ENCODE measurements around the gene IPO8. TPM values are rescaled to one million over a fixed set of nuclear protein-coding genes. Genes with fewer than 3 reads are reported as not detected.

The IPO8 gene
- total and polyA plus RNA-seq, 2 donors (not counting 3 experiments of a cell fraction or from before 2014, with no cell fraction given), result 7.2 to 52.5 TPM

GRCh38 chr12:30730011-30730410 lies 34.3 kb upstream of the IPO8 start:
- Histone ChIP-seq H2AFZ (ENCODE audit: low read depth, low read length) (no peak overlapping the region), H3K27me3 (ENCODE audit: control insufficient read depth in 2 of 2, insufficient read depth in 2 of 2, low read length in 2 of 2) (no peaks in the 10 kb centered on the region), H4K20me1 (replicated peaks; ENCODE audit: control insufficient read depth, extremely low read depth, insufficient read depth, low read length) (no peaks in the 10 kb centered on the region), H3K4me2 (ENCODE audit: insufficient read depth, low read length) (no peak overlapping the region), H3K9ac (replicated peaks; ENCODE audit: extremely low read depth, insufficient read depth, low read length) (no peak overlapping the region), H3K79me2 (ENCODE audit: control insufficient read depth, insufficient read depth, low read length) (peaks cover 12% of the 10 kb centered on the region), H3K27ac (ENCODE audit: insufficient read depth, low read depth, low read length) (no peak overlapping the region), H3K36me3 (ENCODE audit: control insufficient read depth in 2 of 2, extremely low read depth in 1 of 2, insufficient read depth in 2 of 2, low read length in 2 of 2) (peaks cover 6 to 13% of the 10 kb centered on the region in 2 experiments), H3K4me1 (ENCODE audit: control insufficient read depth, extremely low read depth, insufficient read depth, low read length) (peaks cover 18% of the 10 kb centered on the region), H3K9me1 (replicated peaks; ENCODE audit: control insufficient read depth, extremely low read depth, insufficient read depth, low read length) (no peaks in the 10 kb centered on the region), H3K4me3 (replicated peaks in 1 of 3; ENCODE audit: insufficient read depth in 1 of 3, low read depth in 1 of 3, low read length in 3 of 3) (no peak overlapping the region), H3K9me3 (replicated peaks; ENCODE audit: control insufficient read depth, insufficient read depth, low read length) (no peaks in the 10 kb centered on the region)
- TF ChIP-seq POLR2A (IDR thresholded peaks at IDR 0.05; ENCODE audit: low read depth, low read length) (no peak), CTCF (IDR thresholded peaks at IDR 0.05; ENCODE audit: extremely low read depth in 1 of 2, insufficient read depth in 1 of 2, low read depth in 1 of 2, low read length in 2 of 2) (no peak), MYC (IDR thresholded peaks at IDR 0.05; ENCODE audit: low read depth, low read length) (no peak), MAX (IDR thresholded peaks at IDR 0.05; ENCODE audit: insufficient read depth, insufficient read length) (no peak), POLR2AphosphoS5 (IDR thresholded peaks at IDR 0.05; ENCODE audit: insufficient read depth, low read depth, low read length) (no peak)
- intact Hi-C loops (cut with micrococcal nuclease) (no loop called here), dilution Hi-C loops (cut with MboI; ENCODE audit: extremely low pct_ligation_motif_present, low sequenced_read_pairs) (no loop called here)
- CTCF ChIA-PET, result interaction anchor here (1.7 kb wide), 1 partner anchor 24 kb away, joined by 4 read pairs; no protein-coding TSS in a partner anchor
- POLR2A ChIA-PET, result no interaction called here
- DNase-seq (ENCODE audit: low read depth, low spot score) (no peak), FAIRE-seq (no peak)
- BruUV-seq (replicated peaks), result no TSS peak

- ChIA-PET CTCF (interaction anchor here (1.7 kb wide), 1 partner anchor 24 kb away, joined by 4 read pairs; no protein-coding TSS in a partner anchor), POLR2A (no interaction called here)
- Histone ChIP-seq H3K9ac (replicated peaks; ENCODE audit: extremely low read depth, insufficient read depth, low read length) (no peak overlapping the region), H3K36me3 (ENCODE audit: control insufficient read depth in 2 of 2, extremely low read depth in 1 of 2, insufficient read depth in 2 of 2, low read length in 2 of 2) (peaks cover 6 to 11% of the 10 kb centered on the region in 2 experiments), H3K9me1 (replicated peaks; ENCODE audit: control insufficient read depth, extremely low read depth, insufficient read depth, low read length) (no peaks in the 10 kb centered on the region), H3K4me3 (replicated peaks in 1 of 3; ENCODE audit: insufficient read depth in 1 of 3, low read depth in 1 of 3, low read length in 3 of 3) (no peak overlapping the region), H3K27ac (ENCODE audit: insufficient read depth, low read depth, low read length) (no peak overlapping the region), H3K9me3 (replicated peaks; ENCODE audit: control insufficient read depth, insufficient read depth, low read length) (no peaks in the 10 kb centered on the region), H3K4me1 (ENCODE audit: control insufficient read depth, extremely low read depth, insufficient read depth, low read length) (peaks cover 18% of the 10 kb centered on the region), H3K27me3 (ENCODE audit: control insufficient read depth in 2 of 2, insufficient read depth in 2 of 2, low read length in 2 of 2) (no peaks in the 10 kb centered on the region), H4K20me1 (replicated peaks; ENCODE audit: control insufficient read depth, extremely low read depth, insufficient read depth, low read length) (no peaks in the 10 kb centered on the region), H2AFZ (ENCODE audit: low read depth, low read length) (no peak overlapping the region), H3K4me2 (ENCODE audit: insufficient read depth, low read length) (no peak overlapping the region), H3K79me2 (ENCODE audit: control insufficient read depth, insufficient read depth, low read length) (peaks cover 17% of the 10 kb centered on the region)
- TF ChIP-seq MAX (IDR thresholded peaks at IDR 0.05; ENCODE audit: insufficient read depth, insufficient read length) (no peak), EZH2 (IDR thresholded peaks at IDR 0.05; ENCODE audit: borderline replicate concordance, low read depth, low read length, severe bottlenecking) (no peak), CTCF (IDR thresholded peaks at IDR 0.05; ENCODE audit: extremely low read depth in 1 of 2, insufficient read depth in 1 of 2, low read depth in 1 of 2, low read length in 2 of 2) (no peak), JUN (IDR thresholded peaks at IDR 0.05; ENCODE audit: borderline replicate concordance, insufficient read depth, insufficient read length, low read depth) (no peak), POLR2A (IDR thresholded peaks at IDR 0.05; ENCODE audit: low read depth, low read length) (no peak), MYC (IDR thresholded peaks at IDR 0.05; ENCODE audit: low read depth, low read length) (no peak), POLR2AphosphoS5 (IDR thresholded peaks at IDR 0.05; ENCODE audit: insufficient read depth, low read depth, low read length) (no peak), FOS (IDR thresholded peaks at IDR 0.05; ENCODE audit: borderline replicate concordance, insufficient read depth, low read length) (no peak), GATA2 (IDR thresholded peaks at IDR 0.05; ENCODE audit: insufficient read depth, insufficient read length, low read depth, low read length) (no peak)
- dilution Hi-C loops (cut with MboI; ENCODE audit: extremely low pct_ligation_motif_present, low sequenced_read_pairs), result no loop called here
- BruUV-seq (replicated peaks), result no TSS peak
- intact Hi-C loops (cut with micrococcal nuclease), result no loop called here
- DNase-seq (ENCODE audit: low read depth, low spot score) (no peak), FAIRE-seq (no peak)
These were observed 33.9 kb upstream of the IPO8 start for GRCh38 chr12:30729547-30729946.
